ENCODE results near the gene MBOAT2.

DNA sequence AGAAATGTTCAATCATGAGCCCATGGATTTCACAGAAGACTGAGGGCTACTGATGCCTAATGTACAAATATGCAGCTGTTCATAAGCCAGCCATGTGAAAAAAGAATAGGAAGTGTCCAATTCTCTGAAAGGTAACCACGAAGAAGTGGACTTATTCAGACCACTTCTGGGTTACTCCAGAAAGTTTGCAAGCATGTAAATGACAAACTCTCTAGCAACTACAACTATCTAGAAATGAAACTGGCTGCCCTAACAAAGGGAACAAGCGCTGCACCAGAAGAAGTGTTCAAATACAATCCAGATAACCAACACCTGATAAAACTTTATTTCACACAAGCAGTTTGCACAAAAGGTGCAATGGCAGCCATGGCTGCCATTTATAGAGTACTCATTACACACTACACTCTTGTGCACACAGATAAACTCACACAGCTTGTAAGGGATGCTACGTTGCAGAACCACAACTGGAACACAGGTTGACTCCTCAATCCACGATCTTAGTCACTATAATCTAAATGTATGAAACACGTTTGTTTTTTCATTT is 13.9 kb downstream of the MBOAT2 start:
- TF ChIP-seq, protein P1, sequence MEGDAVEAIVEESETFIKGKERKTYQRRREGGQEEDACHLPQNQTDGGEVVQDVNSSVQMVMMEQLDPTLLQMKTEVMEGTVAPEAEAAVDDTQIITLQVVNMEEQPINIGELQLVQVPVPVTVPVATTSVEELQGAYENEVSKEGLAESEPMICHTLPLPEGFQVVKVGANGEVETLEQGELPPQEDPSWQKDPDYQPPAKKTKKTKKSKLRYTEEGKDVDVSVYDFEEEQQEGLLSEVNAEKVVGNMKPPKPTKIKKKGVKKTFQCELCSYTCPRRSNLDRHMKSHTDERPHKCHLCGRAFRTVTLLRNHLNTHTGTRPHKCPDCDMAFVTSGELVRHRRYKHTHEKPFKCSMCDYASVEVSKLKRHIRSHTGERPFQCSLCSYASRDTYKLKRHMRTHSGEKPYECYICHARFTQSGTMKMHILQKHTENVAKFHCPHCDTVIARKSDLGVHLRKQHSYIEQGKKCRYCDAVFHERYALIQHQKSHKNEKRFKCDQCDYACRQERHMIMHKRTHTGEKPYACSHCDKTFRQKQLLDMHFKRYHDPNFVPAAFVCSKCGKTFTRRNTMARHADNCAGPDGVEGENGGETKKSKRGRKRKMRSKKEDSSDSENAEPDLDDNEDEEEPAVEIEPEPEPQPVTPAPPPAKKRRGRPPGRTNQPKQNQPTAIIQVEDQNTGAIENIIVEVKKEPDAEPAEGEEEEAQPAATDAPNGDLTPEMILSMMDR (IDR thresholded peaks at IDR 0.05) = no peak
- no peak for TF ChIP-seq POLR2A (IDR thresholded peaks at IDR 0.05)
